GM21360 (cell line): ENCODE results near the gene PIEZO1.

Experiments used
- ATAC-seq: cut with Tn5 transposase; IDR thresholded peaks from one replicate; pipeline ENCODE4 v1.9.1; 2021; ENCODE audit warnings: mild to moderate bottlenecking, moderate library complexity; ENCODE audit not compliant: unreplicated experiment

PIEZO1 gene

GRCh38 chr16:88754912-88755744, 29.9 kb downstream of the PIEZO1 start:
- ATAC-seq, result no peak

GRCh38 chr16:88754109-88754911, 30.7 kb downstream of the PIEZO1 start:
- no peak for ATAC-seq

GRCh38 chr16:88753602-88754001, 31.4 kb downstream of the PIEZO1 start:
- no peak for ATAC-seq

- no peak for ATAC-seq
Observed at GRCh38 chr16:88753191-88753590, 31.8 kb downstream of the PIEZO1 start.

- no peak for ATAC-seq
Observed at GRCh38 chr16:88752386-88753002, 32.5 kb downstream of the PIEZO1 start.

- no peak for ATAC-seq
Observed at GRCh38 chr16:88750854-88751253, 34.2 kb downstream of the PIEZO1 start.

GRCh38 chr16:88749358-88749757, 35.7 kb downstream of the PIEZO1 start:
- ATAC-seq, result no peak

GRCh38 chr16:88748364-88748763, 36.7 kb downstream of the PIEZO1 start:
- no peak for ATAC-seq

- ATAC-seq, result no peak
Observed at GRCh38 chr16:88747588-88748301, 37.3 kb downstream of the PIEZO1 start.

GRCh38 chr16:88746506-88746905, 38.5 kb downstream of the PIEZO1 start:
- no peak for ATAC-seq

GRCh38 chr16:88744577-88745521, 40.2 kb downstream of the PIEZO1 start:
- no peak for ATAC-seq

- no peak for ATAC-seq
Observed at GRCh38 chr16:88743693-88744576, 41.1 kb downstream of the PIEZO1 start.

GRCh38 chr16:88742896-88743605, 42.0 kb downstream of the PIEZO1 start:
- ATAC-seq, result no peak

GRCh38 chr16:88741368-88741767, 43.7 kb downstream of the PIEZO1 start:
- no peak for ATAC-seq

GRCh38 chr16:88740727-88741055, 44.3 kb downstream of the PIEZO1 start:
- no peak for ATAC-seq

- ATAC-seq, result no peak
Observed at GRCh38 chr16:88739977-88740726, 44.9 kb downstream of the PIEZO1 start.

GRCh38 chr16:88739139-88739976, 45.7 kb downstream of the PIEZO1 start:
- ATAC-seq, result no peak
